ENCODE measurements around the gene CDH15.

CDH15 gene

DNA sequence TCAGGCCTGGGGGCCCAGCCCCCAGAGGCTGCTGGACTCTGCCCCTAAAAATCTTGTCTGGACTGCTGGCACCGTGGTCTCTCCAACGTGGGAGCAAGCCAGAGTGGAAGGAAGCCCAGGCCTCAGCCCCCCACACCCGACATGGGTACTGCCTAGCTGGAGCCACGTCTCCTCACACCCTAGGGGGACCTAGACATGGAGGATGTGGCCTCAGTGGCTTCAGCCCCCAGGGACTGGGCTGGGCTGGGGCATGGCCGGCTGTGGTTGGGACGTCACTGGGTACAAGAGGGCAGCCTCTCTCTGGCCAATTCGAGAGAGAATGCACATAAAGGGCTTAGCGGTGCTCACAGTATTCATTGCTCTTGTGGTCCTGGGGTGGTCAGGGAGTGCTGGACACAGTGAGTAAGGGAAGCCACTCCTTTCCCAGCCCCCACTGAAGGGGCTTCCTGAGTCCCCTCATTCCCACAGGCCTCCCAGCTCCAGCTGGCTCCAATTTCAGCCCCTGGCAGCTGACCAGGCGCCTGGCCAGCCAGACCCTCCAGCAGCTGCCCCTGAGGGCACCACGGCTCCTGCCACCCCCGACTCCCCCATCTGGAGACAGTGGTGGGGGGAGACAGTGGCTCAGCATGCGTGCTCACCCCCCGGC is 1.1 kb downstream of the CDH15 start:
- Histone ChIP-seq H3K27me3 (ENCODE audit: control insufficient read depth, low read length) (peaks cover 45% of the 10 kb centered on the region), H3K9me3 (ENCODE audit: control insufficient read depth, insufficient read depth, low read length) (no peaks in the 10 kb centered on the region), H3K36me3 (ENCODE audit: control insufficient read depth, low read length) (no peaks in the 10 kb centered on the region), H4K20me1 (ENCODE audit: control insufficient read depth, insufficient read depth, low read depth, low read length) (no peaks in the 10 kb centered on the region), H3F3A (ENCODE audit: control insufficient read depth, insufficient read depth) (no peaks in the 10 kb centered on the region), H3K4me3 (ENCODE audit: low read length) (no peak overlapping the region), H3K9me2 (replicated peaks; ENCODE audit: control insufficient read depth, low read length) (no peaks in the 10 kb centered on the region), H3K27ac (ENCODE audit: low read depth, low read length) (no peak overlapping the region), H3K79me2 (ENCODE audit: control insufficient read depth, low read length) (no peaks in the 10 kb centered on the region), H3K4me1 (ENCODE audit: control insufficient read depth, low read length) (peaks cover 38% of the 10 kb centered on the region), H3K4me2 (ENCODE audit: low read length) (no peak overlapping the region)
- TF ChIP-seq, protein P1, sequence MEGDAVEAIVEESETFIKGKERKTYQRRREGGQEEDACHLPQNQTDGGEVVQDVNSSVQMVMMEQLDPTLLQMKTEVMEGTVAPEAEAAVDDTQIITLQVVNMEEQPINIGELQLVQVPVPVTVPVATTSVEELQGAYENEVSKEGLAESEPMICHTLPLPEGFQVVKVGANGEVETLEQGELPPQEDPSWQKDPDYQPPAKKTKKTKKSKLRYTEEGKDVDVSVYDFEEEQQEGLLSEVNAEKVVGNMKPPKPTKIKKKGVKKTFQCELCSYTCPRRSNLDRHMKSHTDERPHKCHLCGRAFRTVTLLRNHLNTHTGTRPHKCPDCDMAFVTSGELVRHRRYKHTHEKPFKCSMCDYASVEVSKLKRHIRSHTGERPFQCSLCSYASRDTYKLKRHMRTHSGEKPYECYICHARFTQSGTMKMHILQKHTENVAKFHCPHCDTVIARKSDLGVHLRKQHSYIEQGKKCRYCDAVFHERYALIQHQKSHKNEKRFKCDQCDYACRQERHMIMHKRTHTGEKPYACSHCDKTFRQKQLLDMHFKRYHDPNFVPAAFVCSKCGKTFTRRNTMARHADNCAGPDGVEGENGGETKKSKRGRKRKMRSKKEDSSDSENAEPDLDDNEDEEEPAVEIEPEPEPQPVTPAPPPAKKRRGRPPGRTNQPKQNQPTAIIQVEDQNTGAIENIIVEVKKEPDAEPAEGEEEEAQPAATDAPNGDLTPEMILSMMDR (IDR thresholded peaks at IDR 0.05; ENCODE audit: low read depth, low read length, poor library complexity, severe bottlenecking): no peak
- no peak for TF ChIP-seq EZH2phosphoT487 (IDR thresholded peaks at IDR 0.05; ENCODE audit: borderline replicate concordance, low read length)

DNA sequence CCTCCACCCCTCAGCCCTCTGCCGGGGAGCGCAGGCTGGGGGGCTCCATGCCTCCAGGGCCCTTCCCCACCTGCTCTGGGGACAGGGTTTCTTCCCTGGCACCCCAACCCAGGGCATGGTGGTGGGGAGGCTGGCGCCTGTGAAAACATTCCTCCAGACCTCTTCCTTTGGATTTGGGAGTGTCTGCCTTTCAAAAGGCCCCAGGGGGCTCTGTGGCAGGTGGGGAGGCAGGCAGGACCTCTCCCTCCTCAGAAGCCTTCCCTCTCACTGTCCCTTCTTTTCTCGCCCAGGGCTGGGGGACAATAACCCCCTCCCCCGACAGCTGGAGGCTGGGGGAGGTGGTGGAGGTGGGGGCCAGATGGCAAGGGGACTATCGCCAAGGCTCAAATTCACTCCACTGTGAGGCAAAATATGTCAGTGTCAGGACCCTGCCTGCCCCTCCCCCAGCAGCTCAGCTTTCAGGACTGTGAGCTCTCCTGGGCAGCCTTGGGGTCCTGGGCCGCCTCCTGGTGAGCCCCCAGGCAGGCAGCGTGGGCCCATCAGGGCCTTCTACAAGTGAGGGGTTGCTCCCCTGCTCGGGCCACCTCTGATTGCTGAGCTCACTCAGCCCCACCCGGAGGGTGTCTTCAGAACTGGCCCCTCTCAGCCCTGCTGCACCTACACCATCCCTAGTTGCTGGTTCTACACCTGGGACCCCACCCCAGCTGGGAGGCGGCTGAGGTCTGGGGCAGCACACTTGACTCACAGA is 1.8 kb downstream of the CDH15 start:
- peaks cover 32% of the 10 kb centered on the region for H3K4me1 ChIP-seq (ENCODE audit: control insufficient read depth, low read length)
- H3F3A ChIP-seq (ENCODE audit: control insufficient read depth, insufficient read depth): no peaks in the 10 kb centered on the region
- peaks cover 45% of the 10 kb centered on the region for H3K27me3 ChIP-seq (ENCODE audit: control insufficient read depth, low read length)
- no peaks in the 10 kb centered on the region for H4K20me1 ChIP-seq (ENCODE audit: control insufficient read depth, insufficient read depth, low read depth, low read length)
- H3K9me3 ChIP-seq (ENCODE audit: control insufficient read depth, insufficient read depth, low read length): no peaks in the 10 kb centered on the region
- H3K4me2 ChIP-seq (ENCODE audit: low read length): no peak overlapping the region
- H3K9me2 ChIP-seq (replicated peaks; ENCODE audit: control insufficient read depth, low read length): no peaks in the 10 kb centered on the region
- no peak overlapping the region for H3K4me3 ChIP-seq (ENCODE audit: low read length)
- no peak overlapping the region for H3K27ac ChIP-seq (ENCODE audit: low read depth, low read length)
- H3K79me2 ChIP-seq (ENCODE audit: control insufficient read depth, low read length): no peaks in the 10 kb centered on the region
- no peaks in the 10 kb centered on the region for H3K36me3 ChIP-seq (ENCODE audit: control insufficient read depth, low read length)
- TF ChIP-seq, protein P1 (IDR thresholded peaks at IDR 0.05; ENCODE audit: low read depth, low read length, poor library complexity, severe bottlenecking): no peak

DNA sequence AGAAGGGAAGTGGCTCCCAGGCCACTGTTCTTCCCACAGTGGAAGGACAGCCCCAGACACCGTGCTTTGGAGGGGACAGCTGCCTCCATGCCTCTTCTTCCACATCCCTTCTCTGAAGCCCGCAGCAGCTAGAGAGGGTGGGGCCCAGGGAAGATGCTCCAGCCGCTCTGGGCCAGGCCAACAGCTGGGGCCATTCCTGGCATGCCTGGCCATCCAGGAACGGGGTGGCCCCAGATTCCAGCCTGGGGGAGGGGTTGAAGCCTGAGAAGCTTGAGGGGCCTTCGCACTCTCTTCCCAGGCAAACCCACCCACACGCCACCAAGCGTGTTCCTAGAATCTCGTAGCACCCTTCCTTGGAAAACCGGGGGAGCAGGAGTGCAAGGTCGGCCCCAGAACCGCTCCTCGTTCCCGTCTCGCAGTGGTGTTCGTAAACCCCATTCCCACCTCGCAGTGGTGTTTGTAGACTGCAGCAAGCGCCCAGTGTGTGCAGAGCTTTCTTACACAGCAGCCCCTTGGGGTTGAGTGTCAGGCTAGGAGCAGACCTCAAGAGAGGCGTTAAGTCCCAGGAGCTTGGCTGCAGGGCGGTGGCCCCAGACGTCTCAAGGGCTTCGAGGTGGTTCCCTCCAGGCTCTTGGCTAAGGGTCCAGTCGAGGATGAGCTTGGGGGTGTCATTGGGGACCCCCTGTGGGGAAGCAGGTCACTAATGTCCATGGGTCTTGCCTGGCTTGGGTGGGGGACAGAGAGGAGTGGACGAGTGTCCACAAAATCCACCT is 2.7 kb downstream of the CDH15 start:
- Histone ChIP-seq H3K9me2 (replicated peaks; ENCODE audit: control insufficient read depth, low read length) (no peaks in the 10 kb centered on the region), H3K36me3 (ENCODE audit: control insufficient read depth, low read length) (no peaks in the 10 kb centered on the region), H3F3A (ENCODE audit: control insufficient read depth, insufficient read depth) (no peaks in the 10 kb centered on the region), H3K79me2 (ENCODE audit: control insufficient read depth, low read length) (no peaks in the 10 kb centered on the region), H3K9me3 (ENCODE audit: control insufficient read depth, insufficient read depth, low read length) (no peaks in the 10 kb centered on the region), H3K4me1 (ENCODE audit: control insufficient read depth, low read length) (peaks cover 23% of the 10 kb centered on the region), H3K27ac (ENCODE audit: low read depth, low read length) (no peak overlapping the region), H4K20me1 (ENCODE audit: control insufficient read depth, insufficient read depth, low read depth, low read length) (no peaks in the 10 kb centered on the region), H3K4me2 (ENCODE audit: low read length) (no peak overlapping the region), H3K4me3 (ENCODE audit: low read length) (no peak overlapping the region), H3K27me3 (ENCODE audit: control insufficient read depth, low read length) (peaks cover 45% of the 10 kb centered on the region)
- no peak for TF ChIP-seq EZH2phosphoT487 (IDR thresholded peaks at IDR 0.05; ENCODE audit: borderline replicate concordance, low read length)
- TF ChIP-seq, protein P1 (IDR thresholded peaks at IDR 0.05; ENCODE audit: low read depth, low read length, poor library complexity, severe bottlenecking): no peak
